Measurements from ENCODE around the gene NUP93. TPM values are rescaled to one million over a fixed set of nuclear protein-coding genes. Genes with fewer than 3 reads are reported as not detected.

NUP93 gene
- total RNA-seq, 1 experiment from 2014 or later, result 144 TPM

- Histone ChIP-seq H3K36me3 (ENCODE audit: control insufficient read depth in 1 of 2, insufficient read depth in 2 of 2, low read length in 2 of 2) (peaks cover 23 to 42% of the 10 kb centered on the region in 2 experiments; a peak in 3 of 4 replicates), H3K27me3 (ENCODE audit: insufficient read depth, low read length) (no peaks in the 10 kb centered on the region), H3K4me2 (ENCODE audit: low read length) (no peak overlapping the region), H3K4me1 (ENCODE audit: control insufficient read depth in 1 of 2, insufficient read depth in 2 of 2, low read length in 2 of 2) (no peaks in the 10 kb centered on the region), H3K27ac (ENCODE audit: low read depth, low read length) (no peak overlapping the region), H3K9ac (ENCODE audit: low read length) (no peak overlapping the region), H4K20me1 (ENCODE audit: insufficient read depth) (no peaks in the 10 kb centered on the region), H3K9me2 (ENCODE audit: insufficient read depth) (no peaks in the 10 kb centered on the region), H3K4me3 (replicated peaks in 1 of 2; ENCODE audit: low read depth in 1 of 2, low read length in 2 of 2) (no peak overlapping the region), H3K9me3 (ENCODE audit: control insufficient read depth in 1 of 2, insufficient read depth in 1 of 2, low read depth in 1 of 2, low read length in 2 of 2) (no peaks in the 10 kb centered on the region), H2AFZ (ENCODE audit: low read depth, low read length, poor library complexity, severe bottlenecking) (no peak overlapping the region), H3K79me2 (ENCODE audit: insufficient read depth, low read length) (no peaks in the 10 kb centered on the region)
- intact Hi-C loops (cut with micrococcal nuclease), result no loop called here
- TF ChIP-seq CBX3 (IDR thresholded peaks at IDR 0.05; ENCODE audit: low read depth) (no peak), ZNF274 (IDR thresholded peaks at IDR 0.05; ENCODE audit: low read depth, low read length) (no peak), JUND (IDR thresholded peaks at IDR 0.05) (no peak), ELF1 (IDR thresholded peaks at IDR 0.05; ENCODE audit: borderline replicate concordance, low read depth) (no peak), POLR2AphosphoS5 (IDR thresholded peaks at IDR 0.05; ENCODE audit: low read depth, low read length) (no peak), SP1 (IDR thresholded peaks at IDR 0.05; ENCODE audit: low read depth) (no peak), SRF (IDR thresholded peaks at IDR 0.05; ENCODE audit: low read depth) (no peak)
- DNase-seq (ENCODE audit: low read depth, low spot score) (no peak), ATAC-seq (no peak)
- POLR2A ChIA-PET, result interaction anchor here (0.7 kb wide), 1 partner anchor 48 kb away, joined by 4 read pairs; no protein-coding TSS in a partner anchor
- no TSS peak for BruUV-seq (replicated peaks)
- RAD21 ChIA-PET (ENCODE audit: low non-redundant PET in 1 of 2, low total read pairs in 2 of 2, uncharacterized antibody in 2 of 2, unreplicated experiment in 2 of 2), result no interaction called here
- CTCF ChIA-PET, result no interaction called here
Measured at GRCh38 chr16:56841659-56842058, 111.7 kb downstream of the NUP93 start.

GRCh38 chr16:56842133-56842532, 112.2 kb downstream of the NUP93 start:
- TF ChIP-seq, protein P1, sequence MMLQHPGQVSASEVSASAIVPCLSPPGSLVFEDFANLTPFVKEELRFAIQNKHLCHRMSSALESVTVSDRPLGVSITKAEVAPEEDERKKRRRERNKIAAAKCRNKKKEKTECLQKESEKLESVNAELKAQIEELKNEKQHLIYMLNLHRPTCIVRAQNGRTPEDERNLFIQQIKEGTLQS (IDR thresholded peaks at IDR 0.05), result no peak
- no peak for TF ChIP-seq EGR1 (IDR thresholded peaks at IDR 0.05; ENCODE audit: low read depth)
- no peak for TF ChIP-seq ZNF274 (IDR thresholded peaks at IDR 0.05; ENCODE audit: low read depth, low read length)
- no peak for TF ChIP-seq RAD21 (IDR thresholded peaks at IDR 0.05; ENCODE audit: low read depth)
- no peak for TF ChIP-seq POLR2A (IDR thresholded peaks at IDR 0.05; ENCODE audit: borderline replicate concordance, extremely low read depth, insufficient read depth, insufficient read length)
- TF ChIP-seq, protein P2, sequence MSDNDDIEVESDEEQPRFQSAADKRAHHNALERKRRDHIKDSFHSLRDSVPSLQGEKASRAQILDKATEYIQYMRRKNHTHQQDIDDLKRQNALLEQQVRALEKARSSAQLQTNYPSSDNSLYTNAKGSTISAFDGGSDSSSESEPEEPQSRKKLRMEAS (IDR thresholded peaks at IDR 0.05), result no peak
- TF ChIP-seq CBX3 (IDR thresholded peaks at IDR 0.05; ENCODE audit: low read depth), result no peak
- no peak for TF ChIP-seq SRF (IDR thresholded peaks at IDR 0.05; ENCODE audit: low read depth)
- no peak for TF ChIP-seq ELF1 (IDR thresholded peaks at IDR 0.05; ENCODE audit: borderline replicate concordance, low read depth)
- TF ChIP-seq ZFX (IDR thresholded peaks at IDR 0.05), result no peak
- TF ChIP-seq SP1 (IDR thresholded peaks at IDR 0.05; ENCODE audit: low read depth), result no peak
- H3K9me3 ChIP-seq (ENCODE audit: control insufficient read depth in 1 of 2, insufficient read depth in 1 of 2, low read depth in 1 of 2, low read length in 2 of 2), result no peaks in the 10 kb centered on the region
- H2AFZ ChIP-seq (ENCODE audit: low read depth, low read length, poor library complexity, severe bottlenecking), result no peak overlapping the region
- no peak overlapping the region for H3K4me2 ChIP-seq (ENCODE audit: low read length)
- H3K79me2 ChIP-seq (ENCODE audit: insufficient read depth, low read length), result no peaks in the 10 kb centered on the region
- ChIA-PET POLR2A (interaction anchor here (0.7 kb wide), 1 partner anchor 49 kb away, joined by 4 read pairs; no protein-coding TSS in a partner anchor), RAD21 (ENCODE audit: low non-redundant PET in 1 of 2, low total read pairs in 2 of 2, uncharacterized antibody in 2 of 2, unreplicated experiment in 2 of 2) (no interaction called here), CTCF (no interaction called here)
- no peak for DNase-seq (ENCODE audit: low read depth, low spot score)
- intact Hi-C loops (cut with micrococcal nuclease), result no loop called here
- no peaks in the 10 kb centered on the region for H3K9me2 ChIP-seq (ENCODE audit: insufficient read depth)
- no peak overlapping the region for H3K9ac ChIP-seq (ENCODE audit: low read length)
- H3K27ac ChIP-seq (ENCODE audit: low read depth, low read length), result no peak overlapping the region
- ATAC-seq, result no peak
- BruUV-seq (replicated peaks), result no TSS peak
- H3K4me1 ChIP-seq (ENCODE audit: control insufficient read depth in 1 of 2, insufficient read depth in 2 of 2, low read length in 2 of 2), result no peaks in the 10 kb centered on the region
- H3K4me3 ChIP-seq (replicated peaks in 1 of 2; ENCODE audit: low read depth in 1 of 2, low read length in 2 of 2), result no peak overlapping the region
- peaks cover 20 to 38% of the 10 kb centered on the region in 2 experiments; a peak in 3 of 4 replicates for H3K36me3 ChIP-seq (ENCODE audit: control insufficient read depth in 1 of 2, insufficient read depth in 2 of 2, low read length in 2 of 2)
- H4K20me1 ChIP-seq (ENCODE audit: insufficient read depth), result no peaks in the 10 kb centered on the region
- no peaks in the 10 kb centered on the region for H3K27me3 ChIP-seq (ENCODE audit: insufficient read depth, low read length)

Measured in HCT116 (cell line).